H1 (cell line): ENCODE results near the gene RPS6KA2. TPM values are rescaled to one million over a fixed set of nuclear protein-coding genes. Genes with fewer than 3 reads are reported as not detected.

Source experiments
- CTCF ChIA-PET: fragments of 300-600 bp; sonication (Branson Sonifier 250); formaldehyde crosslinking; loops from one replicate; lab custom pipeline; 2021; ENCODE audit not compliant: partially characterized antibody; lab: Charles Lee
- POLR2A ChIA-PET: fragments of 300-600 bp; sonication (Branson Sonifier 250); formaldehyde crosslinking; loops from one replicate; lab custom pipeline; 2021; ENCODE audit warnings: inconsistent platforms; ENCODE audit not compliant: partially characterized antibody; lab: Charles Lee
- DNase-seq, 2 experiments: peaks; one replicate each; pipeline versions ENCODE4 v3.0.0 to v3.0.0-alpha.2; 2010 to 2022; ENCODE audit warnings: low spot score in 2 of 2, low read depth in 1 of 2, mixed read lengths in 1 of 2
- FAIRE-seq: peaks from 2 replicates; lab custom pipeline; 2011; peaks lifted over from hg19 to GRCh38; lab: Jason Lieb, UNC
- H2AFZ ChIP-seq: 2 replicates; pipeline ENCODE4 v1.8.1; 2012; ENCODE audit warnings: low read length, inconsistent platforms
- H2AK5ac ChIP-seq: 2 replicates; pipeline ENCODE4 v1.6.1; 2013; ENCODE audit warnings: low read depth, low read length
- H2BK120ac ChIP-seq: replicated peaks from 2 replicates; pipeline ENCODE3; 2013; ENCODE audit warnings: low read depth, low read length, inconsistent platforms
- H2BK12ac ChIP-seq: 2 replicates; pipeline ENCODE4 v1.6.1; 2013; ENCODE audit warnings: low read depth, low read length
- H2BK15ac ChIP-seq: 2 replicates; pipeline ENCODE4 v1.6.1; 2013; ENCODE audit warnings: low read length
- H2BK20ac ChIP-seq: 2 replicates; pipeline ENCODE4 v1.6.1; 2013; ENCODE audit warnings: low read length
- H2BK5ac ChIP-seq: 2 replicates; pipeline ENCODE4 v1.6.1; 2013; ENCODE audit warnings: low read depth, low read length
- H3K14ac ChIP-seq: 2 replicates; pipeline ENCODE4 v1.6.1; 2013; ENCODE audit warnings: inconsistent platforms; ENCODE audit not compliant: insufficient read length
- H3K18ac ChIP-seq: 2 replicates; pipeline ENCODE4 v1.6.1; 2013; ENCODE audit warnings: low read length; ENCODE audit errors: extremely low read depth
- H3K23ac ChIP-seq: 2 replicates; pipeline ENCODE4 v1.6.1; 2013; ENCODE audit warnings: inconsistent platforms; ENCODE audit not compliant: insufficient read length
- H3K23me2 ChIP-seq: 2 replicates; pipeline ENCODE4 v1.6.1; 2013; ENCODE audit warnings: low read depth, low read length
- H3K27ac ChIP-seq: 2 replicates; pipeline ENCODE4 v1.6.1; 2011; ENCODE audit warnings: low read depth, low read length, inconsistent platforms
- H3K27me3 ChIP-seq, 4 experiments: replicated peaks in 1 of 4; 1 replicate in 1 of 4; 2 replicates in 3 of 4; pipeline versions ENCODE4 v1.6.1 to v1.8.1; 2011 to 2013; ENCODE audit warnings: low read length in 3 of 4, mild to moderate bottlenecking in 3 of 4, inconsistent platforms in 2 of 4, mixed read lengths in 2 of 4, moderate library complexity in 1 of 4; ENCODE audit not compliant: control insufficient read depth in 3 of 4, insufficient read depth in 3 of 4; ENCODE audit errors: extremely low read depth in 1 of 4
- H3K36me3 ChIP-seq, 4 experiments: 2 replicates each; pipeline versions ENCODE4 v1.6.1 to v1.8.1; 2011 to 2013; ENCODE audit warnings: mild to moderate bottlenecking in 4 of 4, low read length in 3 of 4, moderate library complexity in 2 of 4, control low read depth in 1 of 4, inconsistent platforms in 1 of 4; ENCODE audit not compliant: insufficient read depth in 4 of 4, control insufficient read depth in 2 of 4
- H3K4ac ChIP-seq: replicated peaks from 2 replicates; pipeline ENCODE3; 2013; ENCODE audit warnings: low read length, low read depth, mixed read lengths, inconsistent platforms; ENCODE audit not compliant: insufficient read length
- H3K4me1 ChIP-seq, 4 experiments: replicated peaks in 1 of 4; 1 replicate in 1 of 4; 2 replicates in 3 of 4; pipeline versions ENCODE4 v1.6.1 to v1.8.1; 2011 to 2013; ENCODE audit warnings: low read length in 3 of 4, inconsistent platforms in 2 of 4, mixed read lengths in 1 of 4; ENCODE audit not compliant: insufficient read depth in 4 of 4, control insufficient read depth in 3 of 4
- H3K4me2 ChIP-seq, 2 experiments: 2 replicates each; pipeline versions ENCODE4 v1.6.1 to v1.8.1; 2011 to 2013; ENCODE audit warnings: low read depth in 2 of 2, low read length in 2 of 2, control low read depth in 1 of 2, inconsistent platforms in 1 of 2, mild to moderate bottlenecking in 1 of 2; ENCODE audit not compliant: insufficient read depth in 1 of 2
- H3K4me3 ChIP-seq, 4 experiments: fragments of 200-600, 300-600 bp in 1 of 4; sonication (generic), shearing (Covaris generic), sonication (Bioruptor Twin) in 1 of 4; 2 replicates each; pipeline versions ENCODE4 v1.5.1 to v1.8.1; 2011 to 2016; ENCODE audit warnings: low read length in 4 of 4, low read depth in 3 of 4, control low read depth in 2 of 4, inconsistent platforms in 2 of 4, mild to moderate bottlenecking in 2 of 4, mixed read lengths in 1 of 4, moderate library complexity in 1 of 4; ENCODE audit not compliant: insufficient read depth in 2 of 4; ENCODE audit errors: extremely low read depth in 1 of 4
- H3K56ac ChIP-seq: replicated peaks from 2 replicates; pipeline ENCODE3; 2013; ENCODE audit warnings: low read depth, mild to moderate bottlenecking, mixed read lengths, low read length, inconsistent platforms; ENCODE audit not compliant: insufficient read length
- H3K79me1 ChIP-seq: 2 replicates; pipeline ENCODE4 v1.6.1; 2013; ENCODE audit warnings: low read depth, low read length, control low read depth
- H3K79me2 ChIP-seq, 2 experiments: 2 replicates each; pipeline versions ENCODE4 v1.6.1 to v1.8.1; 2012 to 2013; ENCODE audit warnings: low read length in 2 of 2, mild to moderate bottlenecking in 2 of 2, inconsistent platforms in 1 of 2; ENCODE audit not compliant: insufficient read depth in 2 of 2, control insufficient read depth in 1 of 2
- H3K9ac ChIP-seq, 4 experiments: replicated peaks in 1 of 4; 1 replicate in 1 of 4; 2 replicates in 3 of 4; pipeline versions ENCODE4 v1.6.1 to v1.8.1; 2011 to 2013; ENCODE audit warnings: low read depth in 3 of 4, low read length in 3 of 4, control low read depth in 2 of 4, mild to moderate bottlenecking in 2 of 4, moderate library complexity in 2 of 4, inconsistent platforms in 1 of 4; ENCODE audit errors: extremely low read depth in 1 of 4
- H3K9me3 ChIP-seq, 2 experiments: 2 replicates each; pipeline versions ENCODE4 v1.6.1 to v1.8.1; 2012 to 2013; ENCODE audit warnings: mild to moderate bottlenecking in 2 of 2, moderate library complexity in 2 of 2, control low read depth in 1 of 2, inconsistent platforms in 1 of 2, low read depth in 1 of 2, low read length in 1 of 2, mixed read lengths in 1 of 2; ENCODE audit not compliant: insufficient read depth in 2 of 2
- H4K20me1 ChIP-seq, 2 experiments: replicated peaks in 1 of 2; 2 replicates each; pipeline versions ENCODE3 to v1.8.1; 2011 to 2013; ENCODE audit warnings: inconsistent platforms in 2 of 2, low read length in 2 of 2, mild to moderate bottlenecking in 1 of 2; ENCODE audit not compliant: insufficient read depth in 2 of 2, control insufficient read depth in 1 of 2
- H4K5ac ChIP-seq: 2 replicates; pipeline ENCODE4 v1.6.1; 2013; ENCODE audit warnings: low read length, low read depth, mixed read lengths, inconsistent platforms; ENCODE audit not compliant: insufficient read length
- H4K8ac ChIP-seq: 2 replicates; pipeline ENCODE4 v1.8.0; 2013; ENCODE audit warnings: mild to moderate bottlenecking, moderate library complexity, low read length, inconsistent platforms; ENCODE audit not compliant: insufficient read depth; ENCODE audit errors: extremely low read depth
- H4K91ac ChIP-seq: replicated peaks from 2 replicates; pipeline ENCODE3; 2013; ENCODE audit warnings: low read length, mixed read lengths, inconsistent platforms; ENCODE audit not compliant: insufficient read length
- CBX5 ChIP-seq: fragments of 300-800, 300-1000 bp; sonication (generic); IDR thresholded peaks from 2 replicates; pipeline ENCODE4 v1.7.1; 2016; ENCODE audit warnings: antibody characterized with exemption, low read length, low read depth
- CREB1 ChIP-seq: IDR thresholded peaks from 2 replicates; pipeline ENCODE4 v1.6.1; 2012; ENCODE audit warnings: inconsistent platforms
- KDM5A ChIP-seq: fragments of 200-600 bp; IDR thresholded peaks from 2 replicates; pipeline ENCODE4 v1.7.1; 2012; ENCODE audit warnings: mild to moderate bottlenecking, low read length, inconsistent platforms, mixed read lengths
- SIN3A ChIP-seq, 2 experiments: IDR thresholded peaks in 1 of 2; conservative IDR thresholded peaks in 1 of 2; 2 replicates each; pipeline ENCODE4 v1.6.1; 2011 to 2012; ENCODE audit warnings: low read length in 2 of 2, improper control_type of control experiment in 1 of 2, low read depth in 1 of 2, mild to moderate bottlenecking in 1 of 2
- SIRT6 ChIP-seq: IDR thresholded peaks from one replicate; pipeline ENCODE4 v1.7.1; 2012; ENCODE audit warnings: low read length, inconsistent platforms
- SP2 ChIP-seq: IDR thresholded peaks from 2 replicates; pipeline ENCODE4 v1.6.1; 2012; ENCODE audit warnings: mild to moderate bottlenecking, low read length, inconsistent platforms
- SUZ12 ChIP-seq: fragments of 200-600 bp; sonication (generic); IDR thresholded peaks from 2 replicates; pipeline ENCODE4 v1.6.1; 2012; ENCODE audit warnings: mild to moderate bottlenecking, inconsistent platforms, low read length, moderate library complexity, mixed read lengths
- TBP ChIP-seq: IDR thresholded peaks from 2 replicates; pipeline ENCODE4 v1.6.1; 2011; ENCODE audit warnings: low read depth, low read length, improper control_type of control experiment
- WGBS, 2 experiments: shearing (Covaris generic) in 1 of 2; methylation state at CpG; one replicate each; pipeline versions ENCODE4 v1.1.6 to v1.1.7; 2013 to 2015; ENCODE audit warnings: low lambda C conversion rate in 2 of 2, mixed read lengths in 2 of 2, inconsistent platforms in 1 of 2, low coverage in 1 of 2, missing lambda C conversion rate in 1 of 2; ENCODE audit not compliant: insufficient replicate concordance in 2 of 2, insufficient coverage in 1 of 2, insufficient read length in 1 of 2; ENCODE audit errors: extremely low coverage in 1 of 2, missing lambda C conversion rate in 1 of 2; 5-methylcytosine and 5-hydroxymethylcytosine counted together
- polyA plus RNA-seq, 7 experiments: library from polyadenylated mRNA; depleted of rRNA in 3 of 7; stranded (reverse) in 5 of 7; unstranded in 2 of 7; fragments of >200 nt in 5 of 7; fragments of 200-250 nt in 2 of 7; gene quantifications; 1 replicate in 5 of 7; 2 replicates in 1 of 7; 4 replicates in 1 of 7; pipeline versions ENCODE4 v1.2.1 to v1.2.3, GENCODE V29; 2011 to 2013; ENCODE audit warnings: missing spikeins in 2 of 7, mixed read lengths in 2 of 7
- total RNA-seq: library from RNA; stranded (reverse); fragmentation: NEBNext Ultra II Directional; extraction: Animal tissue kit (Norgen Biotek cat#: 25700); gene quantifications from 2 replicates; pipeline ENCODE4 v1.2.1, GENCODE V29; 2021
- TF ChIP-seq, protein P1 (sequence below): IDR thresholded peaks from 2 replicates; pipeline ENCODE4 v1.6.1; 2012; ENCODE audit warnings: low read length, inconsistent platforms

RPS6KA2 gene
- total and polyA plus RNA-seq, 2 of the 8 experiments (the other 6 are each of a cell fraction or from before 2014, with no cell fraction given) = 8.8 to 25.7 TPM

GRCh38 chr6:166388290-166389004 lies 238.6 kb downstream of the RPS6KA2 start:
- no peak overlapping the region for H2BK12ac ChIP-seq
- H3K14ac ChIP-seq = no peak overlapping the region
- H3K4me1 ChIP-seq = no peaks in the 10 kb centered on the region; a peak in 1 of 7 replicates
- no peak overlapping the region for H3K18ac ChIP-seq
- H3K4ac ChIP-seq = no peak overlapping the region
- H3K27me3 ChIP-seq = no peaks in the 10 kb centered on the region; a peak in 1 of 7 replicates
- no peaks in the 10 kb centered on the region for H4K20me1 ChIP-seq
- no peak overlapping the region for H2AK5ac ChIP-seq
- no peak overlapping the region for H4K8ac ChIP-seq
- no peak overlapping the region for H3K23ac ChIP-seq
- H3K4me2 ChIP-seq = no peak overlapping the region
- H3K4me3 ChIP-seq = no peak overlapping the region
- FAIRE-seq = no peak
- H2BK20ac ChIP-seq = no peak overlapping the region
- no peak overlapping the region for H4K5ac ChIP-seq
- no peak overlapping the region for H4K91ac ChIP-seq
- H2AFZ ChIP-seq = no peak overlapping the region
- H3K79me1 ChIP-seq = no peaks in the 10 kb centered on the region
- H3K36me3 ChIP-seq = no peaks in the 10 kb centered on the region
- POLR2A ChIA-PET = interaction anchor here (1.5 to 1.7 kb wide), 2 partner anchors 51 to 55 kb away, joined by 3 to 4 read pairs; no protein-coding TSS in a partner anchor
- H2BK5ac ChIP-seq = no peak overlapping the region
- H3K56ac ChIP-seq = no peak overlapping the region
- WGBS, 2 experiments = 93% methylated on average over 13 of the region's 13 CpGs; no CpG with 5 or more reads in 1 of the 2 experiments
- no peak overlapping the region for H3K27ac ChIP-seq
- 0 out of 2 replicates have a peak, but pooled peaks cover 2% of the 10 kb centered on the region for H3K23me2 ChIP-seq
- no peak overlapping the region for H2BK120ac ChIP-seq
- no peak for DNase-seq
- H2BK15ac ChIP-seq = no peak overlapping the region
- CTCF ChIA-PET = interaction anchor here (0.8 to 2.5 kb wide), 8 partner anchors 10 to 498 kb away, joined by 3 to 13 read pairs (median 3); partner anchors contain the start of gene PRR18
- H3K9ac ChIP-seq = no peak overlapping the region
- no peaks in the 10 kb centered on the region for H3K9me3 ChIP-seq
- H3K79me2 ChIP-seq = no peaks in the 10 kb centered on the region
- TF ChIP-seq CREB1 (no peak), CBX5 (no peak), SIRT6 (no peak), SP2 (no peak), KDM5A (no peak), SIN3A (conservative IDR thresholded peaks at IDR 0.05 in 1 of 2, IDR thresholded peaks at IDR 0.05 in 1 of 2; ENCODE audit: low read depth in 1 of 2, low read length in 2 of 2) (no peak), SUZ12 (no peak), TBP (no peak)
- TF ChIP-seq, protein P1, sequence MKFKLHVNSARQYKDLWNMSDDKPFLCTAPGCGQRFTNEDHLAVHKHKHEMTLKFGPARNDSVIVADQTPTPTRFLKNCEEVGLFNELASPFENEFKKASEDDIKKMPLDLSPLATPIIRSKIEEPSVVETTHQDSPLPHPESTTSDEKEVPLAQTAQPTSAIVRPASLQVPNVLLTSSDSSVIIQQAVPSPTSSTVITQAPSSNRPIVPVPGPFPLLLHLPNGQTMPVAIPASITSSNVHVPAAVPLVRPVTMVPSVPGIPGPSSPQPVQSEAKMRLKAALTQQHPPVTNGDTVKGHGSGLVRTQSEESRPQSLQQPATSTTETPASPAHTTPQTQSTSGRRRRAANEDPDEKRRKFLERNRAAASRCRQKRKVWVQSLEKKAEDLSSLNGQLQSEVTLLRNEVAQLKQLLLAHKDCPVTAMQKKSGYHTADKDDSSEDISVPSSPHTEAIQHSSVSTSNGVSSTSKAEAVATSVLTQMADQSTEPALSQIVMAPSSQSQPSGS = no peak
